Measurements from ENCODE around the gene MPPED2.

Gene MPPED2, protein sequence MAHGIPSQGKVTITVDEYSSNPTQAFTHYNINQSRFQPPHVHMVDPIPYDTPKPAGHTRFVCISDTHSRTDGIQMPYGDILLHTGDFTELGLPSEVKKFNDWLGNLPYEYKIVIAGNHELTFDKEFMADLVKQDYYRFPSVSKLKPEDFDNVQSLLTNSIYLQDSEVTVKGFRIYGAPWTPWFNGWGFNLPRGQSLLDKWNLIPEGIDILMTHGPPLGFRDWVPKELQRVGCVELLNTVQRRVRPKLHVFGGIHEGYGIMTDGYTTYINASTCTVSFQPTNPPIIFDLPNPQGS

DNA sequence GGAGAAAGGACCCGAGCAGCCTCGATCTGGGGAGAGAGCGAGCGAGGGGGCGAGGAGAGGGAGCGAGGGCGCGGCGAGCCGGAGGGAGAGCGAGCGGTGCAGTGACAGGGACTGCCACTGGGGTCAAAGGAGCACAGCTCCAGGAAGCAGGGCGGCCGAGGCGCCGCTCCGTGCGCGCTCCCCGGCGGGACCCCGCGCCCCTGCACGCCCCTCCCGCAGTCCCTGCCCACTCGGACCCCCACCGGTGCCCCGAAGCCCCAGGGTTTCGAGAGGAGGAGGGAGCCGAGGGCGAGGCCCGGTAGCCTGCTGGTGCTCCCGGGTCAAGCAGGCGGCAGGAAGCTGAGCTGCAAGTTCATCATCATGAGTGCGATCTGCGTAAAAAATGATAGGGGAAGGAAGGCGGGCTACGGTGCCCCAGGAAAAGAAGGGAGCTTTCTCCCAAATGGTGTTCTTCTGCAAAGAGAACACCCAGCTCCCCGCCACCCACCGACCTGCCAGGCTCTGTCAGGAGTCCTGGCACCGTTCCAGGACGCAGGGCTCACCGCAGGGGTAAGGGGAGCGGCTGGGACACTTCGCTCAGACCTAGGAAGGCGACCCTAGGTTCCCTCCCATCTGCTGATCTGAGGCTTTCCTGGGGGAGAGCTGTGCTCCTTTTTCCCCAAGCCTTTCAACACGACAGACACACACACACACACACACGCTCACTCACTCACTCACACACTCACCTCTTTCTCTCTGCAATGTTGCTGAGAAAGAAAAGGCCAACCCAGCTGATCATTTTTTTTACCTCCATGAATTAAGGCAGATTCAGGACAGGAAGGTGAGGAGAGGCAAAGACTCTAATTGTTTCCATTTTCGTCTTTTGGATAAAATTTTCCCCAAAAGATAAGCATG is at the start of gene MPPED2:
TSS of gene MPPED2 (minus strand) at position 103 of the 894 bp plus-strand sequence. CDS start 5,980 bp downstream, outside the sequence.
- DNase-seq: peak; percentile 14

DNA sequence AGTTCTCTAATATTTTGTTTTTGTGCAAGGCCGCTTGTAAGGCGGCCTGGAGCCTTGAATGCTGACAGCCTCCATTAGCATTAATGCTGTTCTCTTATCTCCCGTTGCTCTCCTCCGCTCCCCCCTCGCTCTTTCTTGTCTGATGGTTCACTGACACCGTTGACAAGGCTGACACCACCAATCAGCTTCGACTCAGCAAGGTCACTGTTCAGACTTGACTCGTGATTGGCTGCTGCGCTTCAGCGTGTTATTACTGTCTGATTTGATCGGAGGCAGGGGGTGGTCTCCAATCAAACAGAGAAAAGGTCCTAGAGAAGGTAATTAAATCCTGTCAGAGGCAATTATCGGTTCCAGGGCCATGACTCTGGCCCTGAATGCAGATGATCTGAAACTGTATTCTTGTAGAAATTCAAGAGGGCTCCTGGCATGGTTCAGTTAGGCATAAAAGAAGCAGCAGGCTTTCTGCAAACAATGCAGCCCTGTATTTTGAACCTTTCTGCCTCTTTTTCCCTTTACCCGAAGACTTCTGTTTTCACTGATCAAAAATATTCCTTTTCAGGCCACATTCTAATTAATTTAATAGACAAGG is 49.3 kb upstream of the MPPED2 start:
- DNase-seq: no peak

DNA sequence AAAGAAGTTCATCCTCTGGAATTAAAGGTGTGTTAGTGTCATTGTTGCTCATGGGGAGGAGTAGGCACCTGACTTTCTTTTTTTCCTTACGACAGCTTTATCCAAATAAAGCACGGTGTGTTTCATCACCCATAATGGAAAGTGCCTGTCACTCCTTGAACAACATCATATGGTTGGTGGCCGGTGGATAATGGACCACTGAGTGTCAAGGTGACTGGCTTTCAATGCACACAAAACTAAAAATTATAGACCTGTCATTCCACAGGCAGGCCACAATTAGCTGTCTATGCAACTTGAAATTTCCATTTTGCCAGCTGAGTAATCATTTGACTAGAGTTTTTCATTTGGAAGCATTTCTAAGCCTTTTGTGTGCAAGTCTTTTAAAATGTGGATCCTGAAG is 45.0 kb upstream of the MPPED2 start:
- DNase-seq: no peak

DNA sequence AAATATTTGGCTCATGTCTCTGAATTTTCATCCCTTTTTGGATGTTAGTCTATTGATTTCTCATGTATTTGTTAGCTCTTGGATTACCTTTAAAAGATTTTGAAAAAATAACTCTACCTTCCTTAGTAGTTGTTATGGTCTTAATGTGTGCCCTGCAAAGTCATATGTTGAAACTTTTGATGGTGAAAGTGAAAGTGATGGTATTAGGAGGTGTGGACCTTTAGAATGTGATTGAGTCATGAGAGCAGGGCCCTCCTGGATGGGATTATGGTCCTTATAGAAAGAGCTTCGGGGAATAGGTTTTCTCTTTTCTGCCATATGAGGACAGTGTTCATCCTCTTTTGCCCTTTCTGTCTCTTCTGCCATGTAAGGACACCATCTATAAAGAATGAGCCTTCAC is 33.6 kb upstream of the MPPED2 start:
- DNase-seq: no peak

DNA sequence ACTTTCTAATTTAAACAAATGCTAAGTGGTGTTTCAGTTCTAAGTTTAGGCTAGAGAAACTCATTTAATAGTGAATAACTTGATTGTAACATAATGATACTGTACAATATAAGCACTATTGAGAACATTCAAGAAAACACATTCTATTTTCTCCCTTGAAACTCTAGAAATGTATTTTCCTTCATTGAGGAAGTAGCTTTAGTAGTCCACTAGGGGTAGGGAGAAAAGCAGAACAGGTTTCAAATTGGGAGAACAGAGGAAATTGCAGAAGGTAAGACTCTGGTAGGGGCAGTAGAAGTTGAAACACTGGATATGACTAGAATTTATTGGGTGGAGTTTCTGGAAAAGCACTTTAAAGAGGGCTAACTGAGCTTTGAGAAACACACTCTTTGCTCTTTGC is 31.6 kb upstream of the MPPED2 start:
- no peak for DNase-seq

DNA sequence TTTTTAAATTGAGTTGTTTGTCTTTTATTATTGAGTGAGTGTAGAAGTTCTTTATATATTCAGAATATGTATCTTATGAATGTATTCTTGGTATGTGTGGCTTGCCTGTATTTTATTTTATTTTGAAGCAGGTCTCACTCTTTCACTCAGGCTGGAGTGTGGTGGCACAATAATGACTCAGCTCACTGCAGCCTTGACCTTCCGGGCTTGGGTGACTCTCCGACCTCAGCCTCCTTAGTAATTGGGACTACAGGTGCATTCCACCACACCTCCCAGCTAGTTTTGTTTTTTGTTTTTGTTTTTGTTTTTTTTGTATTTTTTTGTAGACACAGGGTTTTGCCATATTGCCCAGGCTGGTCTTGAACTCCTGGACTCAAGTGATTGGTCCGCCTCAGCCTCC is 24.5 kb upstream of the MPPED2 start:
- no peak for DNase-seq

DNA sequence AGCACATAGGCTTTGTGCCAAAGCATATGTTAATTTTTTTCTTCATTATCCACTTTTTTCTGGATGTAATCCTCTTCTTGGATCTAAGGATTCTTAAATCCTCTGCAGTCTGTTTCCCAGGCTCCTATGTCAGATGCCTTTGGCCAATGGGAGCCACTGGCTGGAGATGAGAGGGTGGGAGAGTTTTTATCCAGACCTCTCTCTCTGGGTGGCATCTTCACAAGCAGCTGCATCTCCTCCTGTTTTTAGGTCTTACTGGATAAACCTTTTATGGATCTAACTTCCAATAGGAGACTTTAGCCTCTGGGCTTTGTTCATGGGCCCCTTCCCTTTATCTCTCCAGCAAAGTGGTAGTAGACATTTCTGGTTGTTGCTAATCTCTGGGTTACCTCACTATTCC is 22.4 kb upstream of the MPPED2 start:
- DNase-seq: no peak

DNA sequence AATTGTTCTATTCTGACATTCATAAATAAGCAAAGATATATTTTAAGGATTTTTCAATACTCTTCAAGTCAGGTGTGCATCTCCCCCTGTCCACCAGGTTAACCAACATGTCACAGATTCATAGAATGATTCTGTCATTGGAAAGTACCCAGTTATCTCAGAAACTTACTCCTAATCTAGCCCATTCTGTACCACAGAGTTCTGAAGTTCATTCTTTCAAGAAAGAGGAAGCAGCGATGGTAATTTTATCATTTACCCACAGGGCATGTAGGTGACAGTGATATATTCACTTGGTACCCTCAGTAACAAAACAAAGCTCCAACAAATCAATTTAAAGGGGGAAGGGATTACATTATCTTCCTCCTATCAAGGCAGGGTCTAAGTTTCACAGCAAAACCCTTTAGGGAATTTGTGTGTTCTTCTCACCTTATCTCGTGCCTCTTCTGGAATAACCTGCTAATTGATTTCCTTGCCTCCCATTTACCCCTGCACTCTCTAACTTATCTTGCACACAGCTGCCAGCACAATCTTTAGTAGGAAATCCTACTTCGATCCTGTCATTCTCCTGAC is 19.0 kb upstream of the MPPED2 start:
- DNase-seq: no peak

DNA sequence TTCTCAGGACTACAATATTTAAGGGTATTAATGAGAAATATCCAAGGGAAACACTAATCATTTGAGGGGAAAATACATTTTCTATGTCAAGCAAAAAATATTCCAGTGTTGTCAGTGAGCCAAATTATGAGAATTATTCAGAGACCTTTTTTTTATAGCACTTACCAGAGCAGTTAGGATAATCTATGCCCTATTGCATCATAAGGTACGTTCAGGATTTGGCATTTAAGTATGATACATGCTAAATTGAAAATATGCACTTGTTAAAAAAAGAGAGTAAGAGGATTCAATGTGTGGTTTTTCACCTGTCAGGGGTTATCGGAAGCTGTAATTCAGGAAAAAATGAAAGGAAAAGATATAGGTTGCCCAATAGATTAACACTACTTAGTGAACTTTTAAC is 17.2 kb upstream of the MPPED2 start:
- no peak for DNase-seq

DNA sequence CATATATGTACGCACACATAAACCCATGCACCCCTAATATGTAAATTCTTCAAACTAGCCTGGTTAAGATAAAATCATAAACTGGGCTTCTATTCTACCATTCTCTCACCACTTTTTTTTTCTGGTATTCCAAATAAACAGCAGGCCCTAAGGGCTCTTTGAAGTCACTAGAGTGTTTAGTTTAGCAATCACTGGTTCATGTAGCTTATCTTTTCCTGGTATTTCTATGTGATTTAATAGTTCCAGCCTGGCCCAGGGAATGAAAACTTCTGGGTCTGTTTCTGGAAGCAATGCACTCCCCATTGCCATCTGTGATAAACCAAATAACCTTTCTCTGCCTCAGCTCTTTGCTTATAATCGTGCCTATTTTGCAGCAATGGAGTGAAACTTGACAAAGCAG is 10.7 kb upstream of the MPPED2 start:
- DNase-seq: no peak

DNA sequence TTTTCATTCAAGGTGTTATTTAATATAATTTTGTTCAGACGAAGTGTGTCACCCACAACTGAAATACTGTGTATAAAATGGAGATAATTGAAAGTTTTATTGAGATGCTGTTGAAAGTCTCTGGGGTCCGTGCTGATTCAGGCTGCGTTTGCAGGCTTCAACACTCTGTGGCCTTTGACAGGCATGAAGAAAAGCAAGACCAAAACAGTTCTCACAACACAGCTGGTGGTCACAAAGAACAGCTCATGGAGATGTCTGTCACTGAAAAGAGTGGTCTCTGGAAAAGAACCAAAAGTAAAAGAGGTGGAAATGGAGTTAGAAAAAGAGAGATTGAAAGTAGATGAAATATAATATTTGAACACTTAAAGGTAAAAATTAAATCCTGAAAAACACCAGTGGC is 9.8 kb upstream of the MPPED2 start:
- no peak for DNase-seq

DNA sequence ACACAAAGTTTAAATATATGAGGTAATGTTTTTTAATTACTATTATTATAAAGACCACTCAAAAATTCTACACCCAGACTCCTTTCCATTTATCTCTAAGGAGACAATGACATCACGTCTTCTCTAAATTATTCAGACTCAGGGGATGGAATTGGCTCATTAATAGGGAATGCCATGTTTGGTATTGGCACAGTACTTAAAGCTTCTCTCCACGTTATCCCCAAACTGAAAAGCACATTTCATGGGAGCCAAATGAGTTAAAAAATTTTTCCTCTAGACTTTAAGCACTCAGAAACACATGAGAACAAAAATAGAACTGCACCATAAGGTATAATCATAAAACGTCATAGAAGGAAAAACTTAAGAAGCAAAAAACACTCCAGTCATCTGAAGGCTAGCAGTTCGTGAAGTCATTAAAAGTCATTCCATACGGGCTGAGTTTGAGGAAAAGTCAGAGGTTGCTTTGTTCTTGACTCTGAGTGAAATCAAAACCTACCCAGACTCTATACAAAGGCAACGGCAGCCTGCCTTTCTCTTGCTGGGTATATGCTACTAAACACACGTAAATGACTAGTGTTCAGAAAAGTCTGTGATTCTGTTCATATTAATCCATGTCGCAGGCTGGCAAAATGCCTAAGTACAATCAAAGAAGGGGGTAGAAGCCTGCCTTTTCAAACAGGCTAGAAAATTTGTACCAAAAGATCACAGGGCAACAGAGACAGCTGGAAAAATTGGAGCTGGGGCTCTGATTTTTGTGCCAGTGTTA is 8.7 kb upstream of the MPPED2 start:
- DNase-seq: no peak

DNA sequence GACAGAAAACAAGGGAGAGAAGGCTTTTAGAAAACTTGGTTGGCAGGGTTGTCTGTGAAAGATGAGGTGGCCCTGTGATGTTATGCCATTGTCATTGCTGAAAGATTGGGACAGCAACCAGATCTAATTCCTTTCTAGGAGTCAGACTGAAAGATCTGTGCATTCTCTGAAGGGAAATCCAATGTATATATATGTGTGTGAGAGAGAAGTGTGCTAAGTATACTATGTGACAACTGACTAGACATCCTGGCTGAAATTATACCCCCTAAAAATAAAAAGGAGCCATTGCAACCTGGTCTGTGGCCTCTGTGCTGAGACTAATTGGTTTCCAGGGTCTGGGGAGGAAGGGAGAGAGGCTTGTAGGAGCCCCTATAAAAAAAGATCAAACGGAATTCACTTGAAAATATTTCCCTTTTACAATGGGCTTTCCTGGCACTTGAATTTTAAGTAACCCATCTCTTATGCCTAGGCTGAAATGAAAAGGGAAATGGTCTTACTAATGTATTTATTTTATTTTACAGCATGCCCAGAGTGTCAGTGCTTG is 1.2 kb upstream of the MPPED2 start:
- no peak for DNase-seq

DNA sequence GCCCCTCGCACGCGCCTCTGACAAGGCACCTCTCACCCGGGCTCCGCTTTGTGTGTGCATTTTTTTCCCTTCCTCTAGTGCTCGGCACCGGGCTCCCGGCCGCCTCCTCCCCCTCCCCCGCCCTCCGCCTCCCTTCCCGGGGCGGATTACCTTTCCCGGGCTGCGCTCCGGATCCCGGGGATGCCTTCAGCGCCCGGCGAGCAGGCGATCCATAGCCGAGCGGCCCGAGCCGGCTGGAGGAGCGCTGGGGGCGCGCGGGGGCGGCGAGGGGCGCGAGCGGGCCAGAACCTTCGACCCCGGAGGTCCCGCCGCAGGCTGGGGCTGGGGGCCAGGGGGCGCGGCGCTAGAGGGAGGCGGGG is 282 bp downstream of the MPPED2 start:
- DNase-seq: no peak

DNA sequence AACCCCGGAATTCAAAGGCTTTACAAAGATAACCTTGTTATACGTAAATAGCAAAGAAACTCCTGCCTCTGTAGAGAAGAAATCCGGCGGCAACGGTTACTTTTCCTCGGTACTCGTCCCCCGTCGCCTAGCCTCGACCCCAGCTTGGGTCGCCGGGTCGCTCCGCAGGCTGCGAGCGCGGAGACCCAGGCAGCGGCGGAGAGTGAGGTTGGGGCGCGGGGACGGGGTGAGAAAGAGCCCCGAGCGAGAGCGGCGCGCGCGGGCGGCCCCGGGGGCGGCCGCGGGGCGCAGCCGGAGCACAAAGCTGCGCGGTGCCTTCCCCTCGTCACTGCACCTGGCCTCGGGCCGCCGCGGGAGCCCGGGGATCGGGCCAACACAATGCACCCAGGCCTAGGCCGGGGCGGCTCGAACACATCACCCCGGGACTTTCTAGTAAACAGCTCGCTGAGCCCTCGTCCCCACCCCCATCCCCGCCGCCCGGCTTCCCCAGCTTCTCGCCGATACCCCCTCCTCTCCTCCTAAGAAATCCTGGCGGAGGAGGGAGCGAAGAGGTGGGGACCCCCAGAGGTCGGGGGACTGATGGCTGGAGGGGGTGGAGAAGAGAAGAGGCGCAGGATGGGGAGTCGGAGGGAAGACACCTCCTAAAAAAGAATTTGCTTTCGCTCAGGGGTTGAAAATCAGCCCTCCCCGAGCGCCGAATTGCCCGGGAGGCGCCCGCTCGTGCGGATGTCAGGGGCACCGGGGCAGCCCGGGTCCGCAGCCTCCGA is 845 bp downstream of the MPPED2 start:
- no peak for DNase-seq

DNA sequence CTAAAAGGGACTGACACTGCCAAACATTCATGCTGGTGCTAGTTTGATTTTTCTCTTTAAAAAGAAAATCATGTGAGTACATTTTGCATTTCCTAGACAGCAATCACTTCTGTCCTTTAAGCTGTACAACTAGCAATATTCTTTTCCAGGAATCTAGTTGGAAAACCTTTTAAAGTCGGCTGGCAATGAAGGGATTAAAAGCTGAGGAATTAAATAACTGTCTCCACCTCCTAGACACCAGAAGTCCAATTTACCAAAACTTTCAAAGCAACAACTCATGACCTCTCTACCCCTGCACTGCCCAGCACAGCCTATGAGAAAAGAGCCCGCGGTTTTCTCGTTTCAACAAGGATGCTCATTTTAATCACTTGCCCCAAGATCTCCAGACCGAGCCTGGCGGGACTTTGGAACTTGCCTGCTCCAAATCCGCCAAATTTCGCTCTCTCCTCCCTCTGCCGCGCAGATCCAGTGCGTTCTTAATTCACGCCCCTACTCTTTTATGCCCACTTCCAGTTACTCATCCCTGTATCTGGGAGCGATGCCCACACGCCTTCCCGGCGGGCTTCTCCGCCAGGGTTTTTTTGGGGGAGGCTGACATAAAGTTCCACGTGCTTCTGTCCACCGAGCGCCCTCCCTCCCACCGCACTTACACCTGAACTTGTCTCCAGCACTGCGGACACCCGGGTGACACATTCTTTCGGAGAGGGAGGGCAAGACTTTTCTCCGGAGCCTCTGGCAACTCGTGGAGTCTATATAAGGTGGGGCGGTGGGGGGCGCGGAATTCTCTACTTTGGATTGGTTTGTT is 2.5 kb downstream of the MPPED2 start:
- DNase-seq: no peak

DNA sequence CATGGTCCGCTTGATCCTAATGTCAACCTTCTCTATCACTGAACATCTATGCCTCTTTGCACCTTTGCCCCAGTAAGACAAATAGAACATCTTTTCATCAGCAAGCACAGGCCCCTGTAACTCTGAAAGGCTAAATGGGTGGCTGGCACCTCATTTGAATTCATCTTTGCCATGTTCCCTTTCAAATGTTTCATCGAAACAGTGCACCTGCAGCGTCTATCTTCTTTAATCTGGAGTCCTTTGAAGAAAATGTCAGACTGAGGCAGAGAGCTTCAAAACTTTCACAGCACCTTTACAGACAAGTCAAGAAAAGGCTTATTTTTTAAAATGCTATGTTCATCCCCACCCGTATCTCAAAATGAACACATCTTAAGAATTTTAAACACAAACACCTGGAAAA is 3.4 kb downstream of the MPPED2 start:
- no peak for DNase-seq

DNA sequence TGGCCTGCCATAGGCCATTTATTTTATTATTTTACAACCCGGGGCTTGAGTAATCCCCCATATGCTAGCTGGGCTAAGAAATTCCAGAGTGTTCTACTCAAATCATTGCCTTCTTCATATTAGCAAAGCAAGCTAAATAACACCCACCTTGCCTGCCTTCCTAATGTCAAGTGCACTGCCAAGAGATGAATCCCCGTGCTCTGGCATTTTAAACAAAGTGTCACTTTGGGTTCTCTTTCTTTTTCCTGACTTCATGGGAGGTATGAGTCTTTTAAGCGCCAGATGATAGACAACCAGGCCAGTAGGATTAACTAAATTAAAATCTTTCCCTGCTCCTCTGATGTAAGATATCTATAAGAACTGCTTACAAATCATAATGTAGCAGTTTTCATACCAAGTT is 4.5 kb downstream of the MPPED2 start:
- DNase-seq: no peak

DNA sequence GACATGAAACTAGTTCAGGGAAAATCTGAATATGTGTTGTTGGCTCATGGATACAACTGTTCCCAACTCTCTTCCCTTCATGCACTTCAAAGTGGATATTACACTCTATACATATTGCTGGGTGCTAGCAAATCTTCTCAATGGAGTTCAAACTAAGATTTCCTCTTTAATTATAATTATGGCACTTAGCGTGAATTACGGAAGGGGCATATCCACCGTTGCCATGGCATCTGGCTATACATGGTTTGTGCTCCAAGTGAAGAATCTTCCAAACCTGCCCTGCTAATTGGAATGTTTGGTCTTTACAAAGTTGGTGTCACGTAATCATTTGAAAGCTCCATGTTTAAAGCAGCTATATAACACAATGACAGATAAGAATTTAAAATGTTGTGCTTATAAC is 5.6 kb downstream of the MPPED2 start:
- DNase-seq: no peak

DNA sequence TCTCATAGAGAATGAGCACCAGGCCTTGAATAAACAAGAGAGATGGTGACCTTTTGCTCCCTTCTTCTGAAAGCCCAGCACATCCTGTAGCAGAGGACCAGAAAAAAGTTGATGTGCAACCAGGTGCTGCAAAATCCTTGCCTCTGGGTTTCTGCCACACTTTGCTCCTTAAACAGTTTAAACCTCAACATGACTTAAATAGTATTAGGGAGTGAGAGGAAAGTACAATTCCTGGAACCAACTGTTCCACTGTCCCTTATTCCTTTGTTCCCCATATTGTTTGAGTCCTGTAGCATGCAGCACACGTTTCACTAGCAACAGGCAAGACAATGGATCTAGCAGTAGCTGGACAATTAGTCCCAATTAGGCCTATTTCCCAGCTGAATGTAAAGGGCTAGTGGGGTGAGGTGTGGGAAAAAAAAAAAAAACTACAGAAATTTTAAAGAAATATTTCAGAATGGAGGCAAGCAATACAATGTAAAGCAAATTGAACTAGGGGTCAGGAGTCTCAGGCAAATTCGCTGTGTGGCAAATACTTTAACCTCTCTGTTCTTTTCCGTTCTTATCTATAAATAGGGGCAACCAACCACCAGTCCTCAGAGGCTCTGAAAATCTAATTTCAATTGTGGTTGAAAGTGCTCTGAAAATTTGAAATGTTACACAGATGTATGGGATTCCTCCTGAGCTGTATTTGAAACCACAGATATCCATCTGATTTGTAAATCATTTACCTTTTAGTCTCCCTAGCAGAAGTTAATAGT is 6.6 kb downstream of the MPPED2 start:
- DNase-seq: no peak
